Transverse colon (tissue), 4 donors: Measurements from ENCODE around the gene KRT4. TPM values are rescaled to one million over a fixed set of nuclear protein-coding genes. Genes with fewer than 3 reads are reported as not detected.

Experiments used
- DNase-seq: peaks from one replicate; pipeline ENCODE4 v3.0.0-alpha.2; 2019
- H3K27ac ChIP-seq, 4 donors: fragments of 200-600 bp; sonication (generic); 2 replicates each; pipeline ENCODE4 v1.5.1; 2016 to 2018; ENCODE audit warnings: inconsistent platforms in 4 of 4
- H3K27me3 ChIP-seq: fragments of 200-600 bp; sonication (generic); 2 replicates; pipeline ENCODE4 v1.5.1; 2017; ENCODE audit warnings: inconsistent platforms
- H3K36me3 ChIP-seq, 4 donors: fragments of 200-600 bp; sonication (generic); 2 replicates each; pipeline ENCODE4 v1.5.1; 2017 to 2019; ENCODE audit warnings: inconsistent platforms in 4 of 4
- H3K4me1 ChIP-seq, 4 donors: fragments of 200-600 bp; sonication (generic); 2 replicates each; pipeline ENCODE4 v1.5.1; 2017 to 2020; ENCODE audit warnings: inconsistent platforms in 4 of 4
- H3K4me3 ChIP-seq, 4 donors: fragments of 200-600 bp; sonication (generic); 1 replicate in 1 of 4; 2 replicates in 3 of 4; pipeline versions ENCODE4 v1.5.1 to v1.6.1; 2017 to 2019; ENCODE audit warnings: inconsistent platforms in 4 of 4
- H3K9me3 ChIP-seq, 2 donors: fragments of 200-600 bp; sonication (generic); 2 replicates each; pipeline ENCODE4 v1.5.1; 2017 to 2019; ENCODE audit warnings: inconsistent platforms in 2 of 2
- CTCF ChIP-seq, 5 experiments: fragments of 200-600 bp in 3 of 5; fragments of 450-650 bp in 2 of 5; sonication (generic) in 3 of 5; IDR thresholded peaks; 1 replicate in 2 of 5; 2 replicates in 3 of 5; pipeline ENCODE4 v1.5.1; 2016 to 2017; ENCODE audit warnings: antibody characterized with exemption in 5 of 5, inconsistent platforms in 3 of 5, mild to moderate bottlenecking in 2 of 5, moderate library complexity in 1 of 5
- EP300 ChIP-seq: sonication (generic); formaldehyde crosslinking; IDR thresholded peaks from one replicate; pipeline ENCODE4 v1.6.1; 2017; ENCODE audit warnings: antibody characterized with exemption, low read depth
- POLR2A ChIP-seq: fragments of 450-650 bp; IDR thresholded peaks from one replicate; pipeline ENCODE4 v1.6.1; 2016; ENCODE audit warnings: antibody characterized with exemption, mild to moderate bottlenecking, moderate library complexity
- POLR2AphosphoS5 ChIP-seq, 3 donors: sonication (generic); formaldehyde crosslinking; IDR thresholded peaks; one replicate each; pipeline ENCODE4 v1.6.1; 2016; ENCODE audit warnings: antibody characterized with exemption in 3 of 3
- WGBS, 2 donors: methylation state at CpG; one replicate each; pipeline ENCODE4 v1.1.5; 2018; ENCODE audit warnings: low coverage in 1 of 2; 5-methylcytosine and 5-hydroxymethylcytosine counted together
- in situ Hi-C, 4 donors: fragments of 200-750 bp; cut with MboI; loops; one replicate each; pipeline versions ENCODE4 v1.15.0 to v1.15.1; 2017; ENCODE audit warnings: low sequenced_read_pairs in 3 of 4, low pct_ligation_motif_present in 1 of 4, low pct_unique_long_range_greater_than_20kb in 1 of 4
- intact Hi-C: fragments of 100-400 bp; cut with DNase I; formaldehyde crosslinking; loops from one replicate; pipeline ENCODE4 v1.15.1; 2023; ENCODE audit warnings: low total_unique reads
- total RNA-seq, 4 donors: library from RNA; depleted of rRNA; stranded (reverse); fragments of >200 nt; gene quantifications; one replicate each; pipeline ENCODE4 v1.1.0, GENCODE V29; 2016

Gene KRT4
- total RNA-seq, 4 donors from 2014 or later, result not detected

DNA sequence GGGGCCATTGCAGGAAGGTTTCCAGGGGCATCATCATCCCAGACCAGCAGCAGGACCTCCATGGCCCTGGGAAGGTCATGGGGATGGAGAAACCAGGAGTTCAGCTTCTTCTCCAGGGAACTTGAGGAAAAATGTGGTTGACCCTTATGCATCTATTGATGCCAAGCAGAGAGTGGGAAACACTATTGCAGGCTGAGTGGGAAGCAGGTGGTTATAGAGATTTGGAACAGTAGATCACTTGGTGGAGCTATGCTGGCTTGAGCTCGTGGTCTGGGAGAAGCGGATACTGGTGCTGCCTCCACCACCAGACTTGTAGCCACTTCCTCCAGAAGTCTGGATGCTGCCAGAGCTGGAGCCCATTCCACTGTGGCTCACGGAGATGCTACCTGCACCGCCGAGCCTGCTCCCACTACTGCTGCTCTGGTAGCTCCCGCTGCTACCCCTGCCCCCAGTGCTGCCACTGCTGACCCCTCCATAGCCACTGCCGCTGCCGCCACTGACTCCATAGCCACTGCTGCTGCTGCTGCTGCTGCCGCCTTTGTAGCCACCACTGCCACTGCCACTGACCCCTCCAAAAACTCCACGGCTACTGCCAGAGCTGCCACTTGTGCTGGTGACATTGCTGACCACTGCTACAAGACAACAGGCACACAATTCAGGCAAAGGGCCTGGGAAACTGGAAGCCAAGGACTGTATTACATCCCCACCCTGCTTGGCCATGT, 45.3 kb downstream of the KRT4 start:
- Histone ChIP-seq H3K27ac (no peak overlapping the region), H3K4me3 (no peak overlapping the region), H3K27me3 (no peaks in the 10 kb centered on the region), H3K4me1 (no peaks in the 10 kb centered on the region), H3K36me3 (no peaks in the 10 kb centered on the region), H3K9me3 (no peaks in the 10 kb centered on the region)
- in situ Hi-C loops (no loop called here), intact Hi-C loops (no loop called here)
- no peak for DNase-seq
- TF ChIP-seq POLR2A (no peak), CTCF (IDR thresholded peaks at IDR 0.05) (no peak), EP300 (no peak), POLR2AphosphoS5 (IDR thresholded peaks at IDR 0.05) (no peak)
- 40 to 84% methylated on average over 1 to 10 of the region's 10 CpGs for WGBS, 2 donors

GRCh38 chr12:52767427-52767826, 46.5 kb downstream of the KRT4 start:
- no peak for DNase-seq
- 0 to 66% methylated on average over 1 to 3 of the region's 3 CpGs for WGBS, 2 donors
- in situ Hi-C loops (no loop called here), intact Hi-C loops (no loop called here)
- no peaks in the 10 kb centered on the region for H3K4me1 ChIP-seq
- H3K9me3 ChIP-seq, result no peaks in the 10 kb centered on the region
- no peak overlapping the region for H3K4me3 ChIP-seq
- H3K36me3 ChIP-seq, result no peaks in the 10 kb centered on the region
- no peaks in the 10 kb centered on the region for H3K27me3 ChIP-seq
- TF ChIP-seq POLR2AphosphoS5 (IDR thresholded peaks at IDR 0.05) (no peak), CTCF (IDR thresholded peaks at IDR 0.05) (no peak), POLR2A (no peak), EP300 (no peak)
- H3K27ac ChIP-seq, result no peak overlapping the region

DNA sequence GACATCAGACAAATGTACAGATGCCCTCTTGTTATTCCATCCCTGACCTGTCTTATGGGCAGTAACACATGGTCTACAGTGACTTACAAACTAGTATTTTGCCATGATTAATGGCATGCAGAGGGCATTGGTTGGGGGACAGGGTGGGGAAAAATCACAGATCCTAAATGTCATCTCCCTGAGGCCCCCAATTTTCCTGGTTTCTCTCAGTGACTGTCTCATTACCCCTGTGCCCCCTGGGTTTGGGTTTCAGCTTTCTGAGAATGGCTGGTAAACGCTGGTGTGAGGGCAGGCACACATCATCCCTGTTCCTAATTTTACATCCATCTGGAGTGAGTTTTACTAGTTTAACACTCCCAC, 46.9 kb downstream of the KRT4 start:
- H3K4me3 ChIP-seq, result no peak overlapping the region
- DNase-seq, result no peak
- WGBS, 2 donors, result 85 to 100% methylated on average over 1 of the region's 1 CpG
- intact Hi-C loops (no loop called here), in situ Hi-C loops (no loop called here)
- H3K27ac ChIP-seq, result no peak overlapping the region
- no peaks in the 10 kb centered on the region for H3K27me3 ChIP-seq
- H3K9me3 ChIP-seq, result no peaks in the 10 kb centered on the region
- H3K36me3 ChIP-seq, result no peaks in the 10 kb centered on the region
- no peaks in the 10 kb centered on the region for H3K4me1 ChIP-seq
- TF ChIP-seq CTCF (IDR thresholded peaks at IDR 0.05) (no peak), POLR2A (no peak), POLR2AphosphoS5 (IDR thresholded peaks at IDR 0.05) (no peak), EP300 (no peak)

GRCh38 chr12:52766351-52767019, 47.4 kb downstream of the KRT4 start:
- Histone ChIP-seq H3K4me1 (no peaks in the 10 kb centered on the region), H3K27me3 (no peaks in the 10 kb centered on the region), H3K27ac (no peak overlapping the region), H3K36me3 (no peaks in the 10 kb centered on the region), H3K9me3 (no peaks in the 10 kb centered on the region), H3K4me3 (no peak overlapping the region)
- DNase-seq, result no peak
- intact Hi-C loops (no loop called here), in situ Hi-C loops (no loop called here)
- WGBS, 2 donors, result 89% methylated on average over 4 to 5 of the region's 5 CpGs
- TF ChIP-seq POLR2AphosphoS5 (IDR thresholded peaks at IDR 0.05), result no peak
- no peak for TF ChIP-seq EP300
- TF ChIP-seq POLR2A, result no peak
- no peak for TF ChIP-seq CTCF (IDR thresholded peaks at IDR 0.05)
